Suppressor macrophage (primary cell): ENCODE measurements around the gene NFATC2IP.
"Not testable (repeated sequence)": the region's sequence is repeated elsewhere in the genome, so short reads cannot be mapped to it uniquely, and the experiment has no call there.

Experiments used
- DNase-seq, 4 experiments: peaks; one replicate each; pipeline ENCODE4 v3.0.0-alpha.2; 2020 to 2022

The NFATC2IP gene

GRCh38 chr16:28974437-28975157 lies 23.9 kb downstream of the NFATC2IP start, which contains the start of gene SPNS1:
SPNS1 (plus strand) TSS chr16:28974778; CDS start chr16:28975152, 374 bp downstream.
- peak; percentile 97 to 99 (median 98) for DNase-seq

- peak; percentile 12 to 39 (median 24) for DNase-seq
These were observed 24.4 kb downstream of the NFATC2IP start for GRCh38 chr16:28975158-28975599.

- DNase-seq: peak in 3 of 4 experiments; percentile 31 to 53 (median 49)
These were observed 27.2 kb downstream of the NFATC2IP start for GRCh38 chr16:28977703-28978662.

GRCh38 chr16:28980330-28980729 lies 29.6 kb downstream of the NFATC2IP start:
- not testable (repeated sequence) for DNase-seq

GRCh38 chr16:28980929-28981328 lies 30.2 kb downstream of the NFATC2IP start:
- no peak for DNase-seq

- peak; percentile 65 to 80 (median 71) for DNase-seq
These were observed 30.8 kb downstream of the NFATC2IP start for GRCh38 chr16:28981517-28981916.

- DNase-seq: no peak
These were observed 31.7 kb downstream of the NFATC2IP start for GRCh38 chr16:28982418-28982817.

GRCh38 chr16:28982949-28983348 lies 32.2 kb downstream of the NFATC2IP start:
- no peak for DNase-seq

- DNase-seq: no peak
These were observed 32.9 kb downstream of the NFATC2IP start for GRCh38 chr16:28983644-28984043.

- no peak for DNase-seq
These were observed 33.4 kb downstream of the NFATC2IP start for GRCh38 chr16:28984091-28984490.

- peak; percentile 85 to 93 (median 90) for DNase-seq
These were observed 33.9 kb downstream of the NFATC2IP start, which contains the start of gene LAT for GRCh38 chr16:28984619-28985135. LAT (plus strand) TSS chr16:28985052; CDS start chr16:28985418, 366 bp downstream.

GRCh38 chr16:28985211-28986041 lies 34.7 kb downstream of the NFATC2IP start:
- peak in 1 of 4 experiments; percentile 23 for DNase-seq

GRCh38 chr16:28986046-28986445 lies 35.3 kb downstream of the NFATC2IP start:
- no peak for DNase-seq

GRCh38 chr16:28986492-28986891 lies 35.8 kb downstream of the NFATC2IP start:
- DNase-seq: no peak

GRCh38 chr16:28987170-28987853 lies 36.6 kb downstream of the NFATC2IP start:
- DNase-seq: no peak

- DNase-seq: no peak
These were observed 38.6 kb downstream of the NFATC2IP start for GRCh38 chr16:28989363-28989762.

- no peak for DNase-seq
These were observed 39.8 kb downstream of the NFATC2IP start for GRCh38 chr16:28990375-28991040.

- no peak for DNase-seq
These were observed 41.0 kb downstream of the NFATC2IP start for GRCh38 chr16:28991687-28992086.

GRCh38 chr16:28992496-28992895 lies 41.8 kb downstream of the NFATC2IP start:
- DNase-seq: no peak

GRCh38 chr16:28998837-28999236 lies 48.1 kb downstream of the NFATC2IP start:
- no peak for DNase-seq

GRCh38 chr16:28999577-28999976 lies 48.8 kb downstream of the NFATC2IP start:
- no peak for DNase-seq
